Stimulated activated CD8-positive, alpha-beta memory T cell treated with anti-CD3 and anti-CD28 coated beads, Interleukin-12 subunit alpha, Interleukin-12 subunit beta, amount 100 ng/mL, for 1 hour (primary cell): ENCODE measurements around the gene VPS37C.
"Not testable (repeated sequence)": the region's sequence is repeated elsewhere in the genome, so short reads cannot be mapped to it uniquely, and the experiment has no call there.

Experiments
- DNase-seq: peaks from one replicate; pipeline ENCODE4 v3.0.0-alpha.2; 2020; ENCODE audit warnings: low read depth

Gene VPS37C

GRCh38 chr11:61117168-61117520 is 44.1 kb downstream of the VPS37C start:
- DNase-seq, result no peak

- DNase-seq, result no peak
These were observed 44.6 kb downstream of the VPS37C start for GRCh38 chr11:61116426-61117167.

- DNase-seq, result no peak
These were observed 45.6 kb downstream of the VPS37C start for GRCh38 chr11:61115498-61116224.

- no peak for DNase-seq
These were observed 46.3 kb downstream of the VPS37C start for GRCh38 chr11:61114913-61115312.

GRCh38 chr11:61113201-61113600 is 48.0 kb downstream of the VPS37C start:
- DNase-seq, result no peak

GRCh38 chr11:61112575-61112974 is 48.7 kb downstream of the VPS37C start:
- no peak for DNase-seq

GRCh38 chr11:61111786-61112517 is 49.3 kb downstream of the VPS37C start:
- DNase-seq, result no peak

- no peak for DNase-seq
These were observed 50.2 kb downstream of the VPS37C start for GRCh38 chr11:61111050-61111435.

- DNase-seq, result no peak
These were observed 50.8 kb downstream of the VPS37C start for GRCh38 chr11:61110255-61111049.

- DNase-seq, result no peak
These were observed 51.6 kb downstream of the VPS37C start for GRCh38 chr11:61109671-61110070.

- DNase-seq, result no peak
These were observed 52.2 kb downstream of the VPS37C start for GRCh38 chr11:61108847-61109585.

- DNase-seq, result no peak
These were observed 53.3 kb downstream of the VPS37C start for GRCh38 chr11:61107888-61108287.

- no peak for DNase-seq
These were observed 54.2 kb downstream of the VPS37C start for GRCh38 chr11:61106894-61107470.

- DNase-seq, result no peak
These were observed 54.9 kb downstream of the VPS37C start for GRCh38 chr11:61106296-61106695.

GRCh38 chr11:61104963-61105362 is 56.3 kb downstream of the VPS37C start:
- no peak for DNase-seq

GRCh38 chr11:61103851-61104423 is 57.3 kb downstream of the VPS37C start:
- no peak for DNase-seq

GRCh38 chr11:61102667-61103571 is 58.3 kb downstream of the VPS37C start:
- DNase-seq, result no peak

GRCh38 chr11:61098778-61099177 is 62.4 kb downstream of the VPS37C start:
- no peak for DNase-seq

- DNase-seq, result not testable (repeated sequence)
These were observed 63.0 kb downstream of the VPS37C start for GRCh38 chr11:61098261-61098660.

- DNase-seq, result no peak
These were observed 66.2 kb downstream of the VPS37C start for GRCh38 chr11:61095021-61095420.
